ENCODE data around the gene ZDHHC7. TPM values are rescaled to one million over a fixed set of nuclear protein-coding genes. Genes with fewer than 3 reads are reported as not detected.

ZDHHC7 gene
- total and polyA plus RNA-seq, 2 of the 8 experiments (the other 6 are each of a cell fraction or from before 2014, with no cell fraction given), result 40.5 to 56.3 TPM

DNA sequence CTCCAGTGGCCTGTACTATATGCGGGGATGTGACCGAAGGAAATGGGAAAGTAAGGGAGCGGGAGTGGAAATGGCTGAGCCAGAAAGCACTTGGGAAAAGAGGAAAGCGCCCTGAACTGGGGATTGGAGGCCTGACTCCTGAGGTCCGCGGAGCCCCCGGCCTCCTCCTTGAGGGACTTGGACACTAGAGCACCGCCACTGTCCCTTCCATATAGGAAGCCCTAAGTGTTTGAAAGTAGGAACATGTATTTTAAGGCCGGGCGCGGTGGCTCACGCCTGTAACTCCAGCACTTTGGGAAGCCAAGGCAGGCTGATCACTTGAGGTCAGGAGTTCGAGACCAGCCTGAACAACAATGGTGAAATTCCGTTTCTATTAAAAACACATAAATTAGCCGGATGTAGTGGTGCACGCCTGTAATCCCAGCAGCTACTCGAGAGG lies 530 bp upstream of the ZDHHC7 start:
- peak overlapping the region; percentile 69 for H3K56ac ChIP-seq (replicated peaks; ENCODE audit: insufficient read length, low read depth, low read length)
- H4K8ac ChIP-seq (ENCODE audit: extremely low read depth, insufficient read depth, low read length), result peak overlapping the region; percentile 92; the same call in 1 of the 2 replicates
- FAIRE-seq, result no peak
- peaks cover 4 to 7% of the 10 kb centered on the region in 2 experiments for H4K20me1 ChIP-seq (replicated peaks in 1 of 2; ENCODE audit: control insufficient read depth in 1 of 2, insufficient read depth in 2 of 2, low read length in 2 of 2)
- H3K79me2 ChIP-seq (ENCODE audit: control insufficient read depth in 1 of 2, insufficient read depth in 2 of 2, low read length in 2 of 2), result peaks cover 10 to 32% of the 10 kb centered on the region in 2 experiments
- no peak for DNase-seq (ENCODE audit: low read depth in 1 of 2, low spot score in 2 of 2)
- H3K9me3 ChIP-seq (ENCODE audit: insufficient read depth in 2 of 2, low read depth in 1 of 2, low read length in 1 of 2), result no peaks in the 10 kb centered on the region
- H2BK120ac ChIP-seq (replicated peaks; ENCODE audit: low read depth, low read length), result peak overlapping the region; percentile 96
- WGBS, 2 experiments (ENCODE audit: extremely low coverage in 1 of 2, insufficient coverage in 1 of 2, insufficient read length in 1 of 2, insufficient replicate concordance in 2 of 2, low coverage in 1 of 2, low lambda C conversion rate in 2 of 2, missing lambda C conversion rate in 1 of 2), result 32% methylated on average over 17 of the region's 17 CpGs; no CpG with 5 or more reads in 1 of the 2 experiments
- H3K23me2 ChIP-seq (ENCODE audit: low read depth, low read length), result peaks cover 10% of the 10 kb centered on the region; the same call in 1 of the 2 replicates
- peak overlapping the region; percentile 90; the same call in 1 of the 2 replicates for H3K18ac ChIP-seq (ENCODE audit: extremely low read depth, low read length)
- peak overlapping the region; percentile 86 to 97 (median 93) for H3K4me3 ChIP-seq (ENCODE audit: extremely low read depth in 1 of 4, insufficient read depth in 2 of 4, low read depth in 3 of 4, low read length in 4 of 4)
- 0 out of 2 replicates have a peak overlapping the region, but pooled peaks have one; percentile 39 for H2AK5ac ChIP-seq (ENCODE audit: low read depth, low read length)
- H2AFZ ChIP-seq (ENCODE audit: low read length), result peak overlapping the region; percentile 82
- no peak overlapping the region for H3K23ac ChIP-seq (ENCODE audit: insufficient read length)
- peak overlapping the region; percentile 96 for H3K4ac ChIP-seq (replicated peaks; ENCODE audit: insufficient read length, low read depth, low read length)
- H4K91ac ChIP-seq (replicated peaks; ENCODE audit: insufficient read length, low read length), result peak overlapping the region; percentile 85
- H3K14ac ChIP-seq (ENCODE audit: insufficient read length), result no peak overlapping the region
- no peak overlapping the region for H2BK15ac ChIP-seq (ENCODE audit: low read length)
- H2BK20ac ChIP-seq (ENCODE audit: low read length), result no peak overlapping the region
- H3K4me1 ChIP-seq (replicated peaks in 1 of 4; ENCODE audit: control insufficient read depth in 3 of 4, insufficient read depth in 4 of 4, low read length in 3 of 4), result peaks cover 0 to 4% (median 0%) of the 10 kb centered on the region in 4 experiments; a peak in 3 of 7 replicates
- no peak overlapping the region; the same call in 1 of the 2 replicates for H2BK5ac ChIP-seq (ENCODE audit: low read depth, low read length)
- no peaks in the 10 kb centered on the region for H3K36me3 ChIP-seq (ENCODE audit: control insufficient read depth in 2 of 4, insufficient read depth in 4 of 4, low read length in 3 of 4)
- no peak overlapping the region for H2BK12ac ChIP-seq (ENCODE audit: low read depth, low read length)
- no peaks in the 10 kb centered on the region for H3K27me3 ChIP-seq (replicated peaks in 1 of 4; ENCODE audit: control insufficient read depth in 3 of 4, extremely low read depth in 1 of 4, insufficient read depth in 3 of 4, low read length in 3 of 4)
- peak overlapping the region; percentile 76 to 82 for H3K4me2 ChIP-seq (ENCODE audit: insufficient read depth in 1 of 2, low read depth in 2 of 2, low read length in 2 of 2)
- H3K79me1 ChIP-seq (ENCODE audit: low read depth, low read length), result peaks cover 9% of the 10 kb centered on the region
- H4K5ac ChIP-seq (ENCODE audit: insufficient read length, low read depth, low read length), result peak overlapping the region; percentile 94
- ChIA-PET POLR2A (ENCODE audit: partially characterized antibody) (interaction anchor here (1.2 to 2.3 kb wide), 4 partner anchors 8 to 15 kb away, joined by 4 to 12 read pairs (median 10); partner anchors contain the start of gene KIAA0513), CTCF (ENCODE audit: partially characterized antibody) (interaction anchor here (1.0 to 2.7 kb wide), 4 partner anchors 13 to 75 kb away, joined by 3 to 10 read pairs (median 6); no protein-coding TSS in a partner anchor)
- H3K27ac ChIP-seq (ENCODE audit: low read depth, low read length), result peak overlapping the region; percentile 86; the same call in 1 of the 2 replicates
- peak overlapping the region; percentile 75 to 86 (median 81) for H3K9ac ChIP-seq (replicated peaks in 1 of 4; ENCODE audit: extremely low read depth in 1 of 4, low read depth in 3 of 4, low read length in 3 of 4)

All from H1 (cell line).